Measurements from ENCODE around the gene ABLIM3. TPM values are rescaled to one million over a fixed set of nuclear protein-coding genes. Genes with fewer than 3 reads are reported as not detected.

ABLIM3 gene
- total and polyA plus RNA-seq, 9 donors, result 1.7 to 26.4 (median 6.2) TPM

DNA sequence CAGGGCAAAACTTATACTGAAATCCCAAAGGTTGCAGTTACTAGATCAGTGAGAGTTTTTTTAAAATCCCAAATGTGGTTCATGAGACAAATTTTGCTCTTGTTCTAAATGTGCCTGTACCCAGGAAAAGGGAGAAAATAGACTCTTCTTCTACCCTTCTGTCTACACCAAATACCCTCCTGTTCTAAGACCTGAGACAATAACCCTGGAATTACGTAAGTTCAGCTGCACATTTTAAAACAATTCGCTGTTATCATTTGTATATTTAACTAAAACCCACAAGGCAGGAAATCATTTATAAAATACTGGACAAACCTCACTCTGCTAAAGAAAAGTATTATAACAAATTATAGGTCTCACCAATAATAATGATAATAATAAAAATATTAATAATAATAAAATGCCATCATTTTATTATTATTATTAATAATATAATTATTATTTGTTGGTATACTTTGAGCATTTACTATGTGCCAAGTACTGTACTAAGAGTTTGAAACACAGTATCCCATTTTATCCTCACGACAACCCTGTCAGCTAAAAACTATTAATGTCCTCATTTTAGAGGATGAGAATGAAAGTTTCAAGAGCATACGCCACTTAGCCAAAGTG is 80.5 kb downstream of the ABLIM3 start:
- Histone ChIP-seq H3K4me1 (ENCODE audit: insufficient read depth) (no peaks in the 10 kb centered on the region), H3K36me3 (no peaks in the 10 kb centered on the region), H3K9me3 (no peaks in the 10 kb centered on the region), H3K4me3 (no peak overlapping the region), H3K27ac (no peak overlapping the region), H3K27me3 (no peaks in the 10 kb centered on the region)
- intact Hi-C loops (cut with DNase I), result no loop called here
- DNase-seq, result no peak
- TF ChIP-seq, protein P1, sequence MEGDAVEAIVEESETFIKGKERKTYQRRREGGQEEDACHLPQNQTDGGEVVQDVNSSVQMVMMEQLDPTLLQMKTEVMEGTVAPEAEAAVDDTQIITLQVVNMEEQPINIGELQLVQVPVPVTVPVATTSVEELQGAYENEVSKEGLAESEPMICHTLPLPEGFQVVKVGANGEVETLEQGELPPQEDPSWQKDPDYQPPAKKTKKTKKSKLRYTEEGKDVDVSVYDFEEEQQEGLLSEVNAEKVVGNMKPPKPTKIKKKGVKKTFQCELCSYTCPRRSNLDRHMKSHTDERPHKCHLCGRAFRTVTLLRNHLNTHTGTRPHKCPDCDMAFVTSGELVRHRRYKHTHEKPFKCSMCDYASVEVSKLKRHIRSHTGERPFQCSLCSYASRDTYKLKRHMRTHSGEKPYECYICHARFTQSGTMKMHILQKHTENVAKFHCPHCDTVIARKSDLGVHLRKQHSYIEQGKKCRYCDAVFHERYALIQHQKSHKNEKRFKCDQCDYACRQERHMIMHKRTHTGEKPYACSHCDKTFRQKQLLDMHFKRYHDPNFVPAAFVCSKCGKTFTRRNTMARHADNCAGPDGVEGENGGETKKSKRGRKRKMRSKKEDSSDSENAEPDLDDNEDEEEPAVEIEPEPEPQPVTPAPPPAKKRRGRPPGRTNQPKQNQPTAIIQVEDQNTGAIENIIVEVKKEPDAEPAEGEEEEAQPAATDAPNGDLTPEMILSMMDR (IDR thresholded peaks at IDR 0.05), result no peak
- no peak for TF ChIP-seq POLR2A (IDR thresholded peaks at IDR 0.05)
- no peak for TF ChIP-seq EP300 (IDR thresholded peaks at IDR 0.05)
- WGBS, 3 donors, result 42 to 72% (median 53%) methylated on average over 4 of the region's 4 CpGs

- WGBS, 3 donors, result 83 to 87% (median 84%) methylated on average over 11 of the region's 11 CpGs
- DNase-seq, result no peak
- Histone ChIP-seq H3K27ac (no peak overlapping the region), H3K4me3 (no peak overlapping the region), H3K36me3 (no peaks in the 10 kb centered on the region), H3K4me1 (ENCODE audit: insufficient read depth) (no peaks in the 10 kb centered on the region), H3K27me3 (no peaks in the 10 kb centered on the region), H3K9me3 (no peaks in the 10 kb centered on the region)
- intact Hi-C loops (cut with DNase I), result no loop called here
- TF ChIP-seq EP300 (IDR thresholded peaks at IDR 0.05) (no peak), POLR2A (IDR thresholded peaks at IDR 0.05) (no peak)
- TF ChIP-seq, protein P1 (IDR thresholded peaks at IDR 0.05), result no peak
Observed at GRCh38 chr5:149223081-149223848, 82.0 kb downstream of the ABLIM3 start.

DNA sequence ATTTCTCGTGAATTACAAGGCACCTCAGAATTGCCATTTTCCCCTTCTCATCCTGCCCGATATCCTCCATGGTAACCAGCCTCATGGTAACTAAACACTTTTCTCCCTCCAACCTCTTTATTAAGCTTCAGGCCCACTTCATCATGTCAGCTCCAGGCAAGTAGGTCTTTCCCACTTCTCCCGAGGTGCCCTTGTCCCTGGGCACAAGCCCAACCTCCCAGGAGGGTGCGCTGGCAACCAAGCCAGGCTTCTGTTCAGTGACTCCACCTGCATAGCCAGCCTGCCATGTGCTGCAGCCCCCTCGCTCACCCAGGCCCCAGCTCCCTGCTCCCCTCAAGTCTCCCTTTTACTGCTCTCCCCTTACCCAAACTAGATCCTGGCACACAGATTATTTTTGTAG is 83.0 kb downstream of the ABLIM3 start:
- Histone ChIP-seq H3K27me3 (no peaks in the 10 kb centered on the region), H3K9me3 (no peaks in the 10 kb centered on the region), H3K27ac (no peak overlapping the region), H3K4me1 (ENCODE audit: insufficient read depth) (no peaks in the 10 kb centered on the region), H3K4me3 (no peak overlapping the region), H3K36me3 (no peaks in the 10 kb centered on the region)
- intact Hi-C loops (cut with DNase I), result no loop called here
- 84 to 88% (median 86%) methylated on average over 5 of the region's 5 CpGs for WGBS, 3 donors
- TF ChIP-seq, protein P1 (IDR thresholded peaks at IDR 0.05), result no peak
- TF ChIP-seq EP300 (IDR thresholded peaks at IDR 0.05) (no peak), POLR2A (IDR thresholded peaks at IDR 0.05) (no peak)
- no peak for DNase-seq

- Histone ChIP-seq H3K36me3 (no peaks in the 10 kb centered on the region), H3K27ac (no peak overlapping the region), H3K4me1 (ENCODE audit: insufficient read depth) (no peaks in the 10 kb centered on the region), H3K9me3 (no peaks in the 10 kb centered on the region), H3K4me3 (no peak overlapping the region), H3K27me3 (no peaks in the 10 kb centered on the region)
- intact Hi-C loops (cut with DNase I), result loop anchor here in 1 of 4 donors (5.0 kb wide), 1 partner anchor 85 kb away; the partner anchor contains the start of gene ABLIM3
- no peak for DNase-seq
- WGBS, 3 donors, result 61 to 78% (median 62%) methylated on average over 2 of the region's 2 CpGs
- TF ChIP-seq EP300 (IDR thresholded peaks at IDR 0.05), result no peak
- no peak for TF ChIP-seq POLR2A (IDR thresholded peaks at IDR 0.05)
- TF ChIP-seq, protein P1 (IDR thresholded peaks at IDR 0.05), result no peak
Observed at GRCh38 chr5:149227168-149227826, 86.0 kb downstream of the ABLIM3 start.
